Measurements from ENCODE around the gene SYDE1. TPM values are rescaled to one million over a fixed set of nuclear protein-coding genes. Genes with fewer than 3 reads are reported as not detected.

Gene SYDE1
- polyA plus RNA-seq, 4 donors, result 0.45 to 5.4 (median 3.3) TPM

- 95 to 96% (median 95%) methylated on average over 2 of the region's 2 CpGs for WGBS, 3 donors
- Histone ChIP-seq H3K4me3 (ENCODE audit: low read depth in 1 of 3, low read length in 3 of 3) (no peak overlapping the region), H3K4me1 (ENCODE audit: control insufficient read depth in 3 of 3, insufficient read depth in 2 of 3, low read depth in 1 of 3, low read length in 2 of 3) (no peaks in the 10 kb centered on the region), H3K36me3 (ENCODE audit: control insufficient read depth in 3 of 3, insufficient read depth in 2 of 3, low read depth in 1 of 3, low read length in 3 of 3) (peaks cover 10 to 98% (median 43%) of the 10 kb centered on the region in 3 donors), H3K27ac (ENCODE audit: low read depth in 1 of 3, low read length in 2 of 3) (no peak overlapping the region), H3K27me3 (ENCODE audit: control insufficient read depth in 3 of 3, insufficient read depth in 3 of 3, low read length in 3 of 3) (no peaks in the 10 kb centered on the region), H3K9me3 (ENCODE audit: control insufficient read depth in 2 of 2, insufficient read depth in 1 of 2, low read depth in 1 of 2, low read length in 1 of 2) (peaks cover 0 to 2% of the 10 kb centered on the region in 2 donors)
- no peak for FAIRE-seq
- DNase-seq, result no peak
These were observed 11.0 kb downstream of the SYDE1 start for GRCh38 chr19:15118248-15118647.

- no peak for FAIRE-seq
These were observed 11.7 kb downstream of the SYDE1 start for GRCh38 chr19:15118789-15119494.

GRCh38 chr19:15120135-15121026 is 13.2 kb downstream of the SYDE1 start:
- peaks cover 0 to 7% (median 0%) of the 10 kb centered on the region in 3 donors for H3K4me1 ChIP-seq (ENCODE audit: control insufficient read depth in 3 of 3, insufficient read depth in 2 of 3, low read depth in 1 of 3, low read length in 2 of 3)
- DNase-seq (no peak), FAIRE-seq (no peak)
- no peaks in the 10 kb centered on the region for H3K9me3 ChIP-seq (ENCODE audit: control insufficient read depth in 2 of 2, insufficient read depth in 1 of 2, low read depth in 1 of 2, low read length in 1 of 2)
- WGBS, 3 donors, result 95 to 98% (median 97%) methylated on average over 14 of the region's 14 CpGs
- no peak overlapping the region for H3K4me3 ChIP-seq (ENCODE audit: low read depth in 1 of 3, low read length in 3 of 3)
- H3K27me3 ChIP-seq (ENCODE audit: control insufficient read depth in 3 of 3, insufficient read depth in 3 of 3, low read length in 3 of 3), result no peaks in the 10 kb centered on the region
- H3K27ac ChIP-seq (ENCODE audit: low read depth in 1 of 3, low read length in 2 of 3), result no peak overlapping the region
- H3K36me3 ChIP-seq (ENCODE audit: control insufficient read depth in 3 of 3, insufficient read depth in 2 of 3, low read depth in 1 of 3, low read length in 3 of 3), result peaks cover 7 to 86% (median 42%) of the 10 kb centered on the region in 3 donors

More at GRCh38 chr19:15118789-15119494, 11.7 kb downstream of the SYDE1 start:
- H3K36me3 ChIP-seq (ENCODE audit: control insufficient read depth in 3 of 3, insufficient read depth in 2 of 3, low read depth in 1 of 3, low read length in 3 of 3), result peaks cover 8 to 98% (median 43%) of the 10 kb centered on the region in 3 donors
- H3K4me3 ChIP-seq (ENCODE audit: low read depth in 1 of 3, low read length in 3 of 3), result no peak overlapping the region
- H3K27me3 ChIP-seq (ENCODE audit: control insufficient read depth in 3 of 3, insufficient read depth in 3 of 3, low read length in 3 of 3), result no peaks in the 10 kb centered on the region
- H3K4me1 ChIP-seq (ENCODE audit: control insufficient read depth in 3 of 3, insufficient read depth in 2 of 3, low read depth in 1 of 3, low read length in 2 of 3), result peaks cover 0 to 2% (median 0%) of the 10 kb centered on the region in 3 donors
- WGBS, 3 donors, result 94 to 97% (median 95%) methylated on average over 19 to 20 of the region's 20 CpGs
- no peak for DNase-seq
- no peak overlapping the region for H3K27ac ChIP-seq (ENCODE audit: low read depth in 1 of 3, low read length in 2 of 3)
- H3K9me3 ChIP-seq (ENCODE audit: control insufficient read depth in 2 of 2, insufficient read depth in 1 of 2, low read depth in 1 of 2, low read length in 1 of 2), result no peaks in the 10 kb centered on the region

GRCh38 chr19:15122331-15123030 is 15.3 kb downstream of the SYDE1 start:
- Histone ChIP-seq H3K36me3 (ENCODE audit: control insufficient read depth in 3 of 3, insufficient read depth in 2 of 3, low read depth in 1 of 3, low read length in 3 of 3) (peaks cover 2 to 65% (median 33%) of the 10 kb centered on the region in 3 donors), H3K27ac (ENCODE audit: low read depth in 1 of 3, low read length in 2 of 3) (no peak overlapping the region), H3K4me1 (ENCODE audit: control insufficient read depth in 3 of 3, insufficient read depth in 2 of 3, low read depth in 1 of 3, low read length in 2 of 3) (peaks cover 0 to 9% (median 0%) of the 10 kb centered on the region in 3 donors), H3K9me3 (ENCODE audit: control insufficient read depth in 2 of 2, insufficient read depth in 1 of 2, low read depth in 1 of 2, low read length in 1 of 2) (no peaks in the 10 kb centered on the region), H3K4me3 (ENCODE audit: low read depth in 1 of 3, low read length in 3 of 3) (no peak overlapping the region), H3K27me3 (ENCODE audit: control insufficient read depth in 3 of 3, insufficient read depth in 3 of 3, low read length in 3 of 3) (no peaks in the 10 kb centered on the region)
- DNase-seq, result no peak
- no peak for FAIRE-seq
- 96 to 97% (median 97%) methylated on average over 19 to 21 of the region's 21 CpGs for WGBS, 3 donors

GRCh38 chr19:15123031-15123890 is 16.1 kb downstream of the SYDE1 start:
- H3K4me3 ChIP-seq (ENCODE audit: low read depth in 1 of 3, low read length in 3 of 3), result peak overlapping the region in 1 of 3 donors; percentile 97
- H3K9me3 ChIP-seq (ENCODE audit: control insufficient read depth in 2 of 2, insufficient read depth in 1 of 2, low read depth in 1 of 2, low read length in 1 of 2), result no peaks in the 10 kb centered on the region
- H3K36me3 ChIP-seq (ENCODE audit: control insufficient read depth in 3 of 3, insufficient read depth in 2 of 3, low read depth in 1 of 3, low read length in 3 of 3), result peaks cover 2 to 57% (median 33%) of the 10 kb centered on the region in 3 donors
- H3K27me3 ChIP-seq (ENCODE audit: control insufficient read depth in 3 of 3, insufficient read depth in 3 of 3, low read length in 3 of 3), result no peaks in the 10 kb centered on the region
- no peak overlapping the region for H3K27ac ChIP-seq (ENCODE audit: low read depth in 1 of 3, low read length in 2 of 3)
- H3K4me1 ChIP-seq (ENCODE audit: control insufficient read depth in 3 of 3, insufficient read depth in 2 of 3, low read depth in 1 of 3, low read length in 2 of 3), result peaks cover 0 to 9% (median 0%) of the 10 kb centered on the region in 3 donors
- DNase-seq (no peak), FAIRE-seq (no peak)
- 94% methylated on average over 20 to 22 of the region's 22 CpGs for WGBS, 3 donors

GRCh38 chr19:15123900-15124299 is 16.7 kb downstream of the SYDE1 start:
- H3K9me3 ChIP-seq (ENCODE audit: control insufficient read depth in 2 of 2, insufficient read depth in 1 of 2, low read depth in 1 of 2, low read length in 1 of 2), result no peaks in the 10 kb centered on the region
- peaks cover 0 to 9% (median 0%) of the 10 kb centered on the region in 3 donors for H3K4me1 ChIP-seq (ENCODE audit: control insufficient read depth in 3 of 3, insufficient read depth in 2 of 3, low read depth in 1 of 3, low read length in 2 of 3)
- H3K27ac ChIP-seq (ENCODE audit: low read depth in 1 of 3, low read length in 2 of 3), result peak overlapping the region; percentile 86 to 97 (median 94)
- no peaks in the 10 kb centered on the region for H3K27me3 ChIP-seq (ENCODE audit: control insufficient read depth in 3 of 3, insufficient read depth in 3 of 3, low read length in 3 of 3)
- H3K4me3 ChIP-seq (ENCODE audit: low read depth in 1 of 3, low read length in 3 of 3), result peak overlapping the region in 2 of 3 donors; percentile 80 to 97
- peaks cover 2 to 50% (median 30%) of the 10 kb centered on the region in 3 donors for H3K36me3 ChIP-seq (ENCODE audit: control insufficient read depth in 3 of 3, insufficient read depth in 2 of 3, low read depth in 1 of 3, low read length in 3 of 3)
- 18 to 41% (median 38%) methylated on average over 5 of the region's 5 CpGs for WGBS, 3 donors
- DNase-seq (peak; percentile 31 to 44), FAIRE-seq (no peak)

- peaks cover 0 to 9% (median 0%) of the 10 kb centered on the region in 3 donors for H3K4me1 ChIP-seq (ENCODE audit: control insufficient read depth in 3 of 3, insufficient read depth in 2 of 3, low read depth in 1 of 3, low read length in 2 of 3)
- peak; percentile 80 to 86 for DNase-seq
- H3K4me3 ChIP-seq (ENCODE audit: low read depth in 1 of 3, low read length in 3 of 3), result peak overlapping the region; percentile 58 to 97 (median 80)
- no peak for FAIRE-seq
- H3K27me3 ChIP-seq (ENCODE audit: control insufficient read depth in 3 of 3, insufficient read depth in 3 of 3, low read length in 3 of 3), result no peaks in the 10 kb centered on the region
- H3K27ac ChIP-seq (ENCODE audit: low read depth in 1 of 3, low read length in 2 of 3), result peak overlapping the region; percentile 86 to 97 (median 94)
- 0 to 3% (median 0%) methylated on average over 30 to 33 of the region's 33 CpGs for WGBS, 3 donors
- peaks cover 2 to 42% (median 25%) of the 10 kb centered on the region in 3 donors for H3K36me3 ChIP-seq (ENCODE audit: control insufficient read depth in 3 of 3, insufficient read depth in 2 of 3, low read depth in 1 of 3, low read length in 3 of 3)
- H3K9me3 ChIP-seq (ENCODE audit: control insufficient read depth in 2 of 2, insufficient read depth in 1 of 2, low read depth in 1 of 2, low read length in 1 of 2), result no peaks in the 10 kb centered on the region
These were observed 17.5 kb downstream of the SYDE1 start for GRCh38 chr19:15124572-15125231.
